SK-N-SH treated with all-trans-retinoic acid at 6 μM for 48 hours (cell line): ENCODE data around the gene POLR3C.

Experiments used
- CREB5 ChIP-seq: fragments of 250-450 bp; sonication (Bioruptor Pico); IDR thresholded peaks from 2 replicates; pipeline ENCODE4 v1.5.1; 2020; ENCODE audit warnings: low read depth, mild to moderate bottlenecking, moderate library complexity
- CSDC2 ChIP-seq: fragments of 250-450 bp; sonication (Bioruptor Pico); IDR thresholded peaks from 2 replicates; pipeline ENCODE4 v1.5.0; 2020; ENCODE audit warnings: mild to moderate bottlenecking, moderate library complexity
- GLIS3 ChIP-seq: fragments of 250-450 bp; sonication (Bioruptor Pico); IDR thresholded peaks from 2 replicates; pipeline ENCODE4 v1.5.0; 2020; ENCODE audit warnings: mild to moderate bottlenecking, moderate library complexity
- PATZ1 ChIP-seq: fragments of 250-450 bp; sonication (Bioruptor Pico); IDR thresholded peaks from 2 replicates; pipeline ENCODE4 v1.8.0; 2020; ENCODE audit warnings: mild to moderate bottlenecking, moderate library complexity, borderline replicate concordance
- RARB ChIP-seq: fragments of 250-450 bp; sonication (Bioruptor Pico); IDR thresholded peaks from 2 replicates; pipeline ENCODE4 v1.8.0; 2021; ENCODE audit warnings: mild to moderate bottlenecking, moderate library complexity

- no peak for TF ChIP-seq GLIS3 (CRISPR knock-in tag)
- no peak for TF ChIP-seq CSDC2 (CRISPR knock-in tag)
- no peak for TF ChIP-seq CREB5 (CRISPR knock-in tag)
- TF ChIP-seq PATZ1, result no peak
- no peak for TF ChIP-seq RARB (CRISPR knock-in tag)
Observed at GRCh38 chr1:145788580-145788979, 35.4 kb upstream of the POLR3C start.
